HG02970 (cell line): ENCODE measurements around the gene CEBPA.

Experiments used
- ATAC-seq: cut with Tn5 transposase; IDR thresholded peaks from one replicate; pipeline ENCODE4 v1.9.1; 2021; ENCODE audit warnings: mild to moderate bottlenecking, moderate library complexity, moderate number of reproducible peaks; ENCODE audit not compliant: unreplicated experiment, low FRiP score

Gene CEBPA

GRCh38 chr19:33275933-33276619, 26.3 kb downstream of the CEBPA start:
- no peak for ATAC-seq

GRCh38 chr19:33275559-33275932, 26.8 kb downstream of the CEBPA start:
- ATAC-seq, result no peak

- no peak for ATAC-seq
Observed at GRCh38 chr19:33274663-33275558, 27.4 kb downstream of the CEBPA start.

- no peak for ATAC-seq
Observed at GRCh38 chr19:33273881-33274662, 28.3 kb downstream of the CEBPA start.

GRCh38 chr19:33273065-33273736, 29.1 kb downstream of the CEBPA start:
- no peak for ATAC-seq

- ATAC-seq, result no peak
Observed at GRCh38 chr19:33271246-33272021, 30.9 kb downstream of the CEBPA start.

GRCh38 chr19:33270769-33271168, 31.6 kb downstream of the CEBPA start:
- no peak for ATAC-seq

- no peak for ATAC-seq
Observed at GRCh38 chr19:33269016-33269415, 33.3 kb downstream of the CEBPA start.

- no peak for ATAC-seq
Observed at GRCh38 chr19:33268162-33268991, 34.0 kb downstream of the CEBPA start.

- no peak for ATAC-seq
Observed at GRCh38 chr19:33267706-33268105, 34.6 kb downstream of the CEBPA start.

GRCh38 chr19:33266974-33267484, 35.3 kb downstream of the CEBPA start:
- ATAC-seq, result no peak

- ATAC-seq, result no peak
Observed at GRCh38 chr19:33264881-33265445, 37.4 kb downstream of the CEBPA start.

GRCh38 chr19:33263325-33264023, 38.9 kb downstream of the CEBPA start:
- no peak for ATAC-seq

GRCh38 chr19:33261511-33262189, 40.7 kb downstream of the CEBPA start:
- no peak for ATAC-seq

- no peak for ATAC-seq
Observed at GRCh38 chr19:33260628-33261418, 41.5 kb downstream of the CEBPA start.

- ATAC-seq, result no peak
Observed at GRCh38 chr19:33259539-33259938, 42.8 kb downstream of the CEBPA start.
